HEK293T (cell line): ENCODE data around the gene ZNF479.
"Not testable (repeated sequence)": the region's sequence is repeated elsewhere in the genome, so short reads cannot be mapped to it uniquely, and the experiment has no call there.

Experiments used
- BHLHE40 ChIP-seq: fragments of 450-650 bp; IDR thresholded peaks from 2 replicates; pipeline ENCODE4 v1.6.1; 2016; ENCODE audit warnings: mild to moderate bottlenecking, moderate library complexity, borderline replicate concordance
- FOXA1 ChIP-seq: fragments of 450-650 bp; IDR thresholded peaks from 2 replicates; pipeline ENCODE4 v1.6.1; 2016; ENCODE audit warnings: mild to moderate bottlenecking
- LEF1 ChIP-seq: fragments of 450-650 bp; IDR thresholded peaks from 2 replicates; pipeline ENCODE4 v1.6.1; 2017; ENCODE audit warnings: mild to moderate bottlenecking, borderline replicate concordance
- SUZ12 ChIP-seq: fragments of 450-650 bp; IDR thresholded peaks from 2 replicates; pipeline ENCODE4 v1.6.1; 2016; ENCODE audit warnings: mild to moderate bottlenecking
- TF ChIP-seq, protein P1 (sequence below): fragments of 450-650 bp; IDR thresholded peaks from 2 replicates; pipeline ENCODE4 v1.6.1; 2016

- not testable (repeated sequence) for TF ChIP-seq LEF1, FOXA1, BHLHE40, SUZ12
- TF ChIP-seq, protein P1, sequence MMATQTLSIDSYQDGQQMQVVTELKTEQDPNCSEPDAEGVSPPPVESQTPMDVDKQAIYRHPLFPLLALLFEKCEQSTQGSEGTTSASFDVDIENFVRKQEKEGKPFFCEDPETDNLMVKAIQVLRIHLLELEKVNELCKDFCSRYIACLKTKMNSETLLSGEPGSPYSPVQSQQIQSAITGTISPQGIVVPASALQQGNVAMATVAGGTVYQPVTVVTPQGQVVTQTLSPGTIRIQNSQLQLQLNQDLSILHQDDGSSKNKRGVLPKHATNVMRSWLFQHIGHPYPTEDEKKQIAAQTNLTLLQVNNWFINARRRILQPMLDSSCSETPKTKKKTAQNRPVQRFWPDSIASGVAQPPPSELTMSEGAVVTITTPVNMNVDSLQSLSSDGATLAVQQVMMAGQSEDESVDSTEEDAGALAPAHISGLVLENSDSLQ, result not testable (repeated sequence)
These were observed at the start of gene ZNF479 for GRCh38 chr7:57132336-57132735.
